ENCODE results near the gene TBPL1. TPM values are rescaled to one million over a fixed set of nuclear protein-coding genes. Genes with fewer than 3 reads are reported as not detected.

The TBPL1 gene
- total RNA-seq, 1 donor from 2014 or later: 27.7 TPM

DNA sequence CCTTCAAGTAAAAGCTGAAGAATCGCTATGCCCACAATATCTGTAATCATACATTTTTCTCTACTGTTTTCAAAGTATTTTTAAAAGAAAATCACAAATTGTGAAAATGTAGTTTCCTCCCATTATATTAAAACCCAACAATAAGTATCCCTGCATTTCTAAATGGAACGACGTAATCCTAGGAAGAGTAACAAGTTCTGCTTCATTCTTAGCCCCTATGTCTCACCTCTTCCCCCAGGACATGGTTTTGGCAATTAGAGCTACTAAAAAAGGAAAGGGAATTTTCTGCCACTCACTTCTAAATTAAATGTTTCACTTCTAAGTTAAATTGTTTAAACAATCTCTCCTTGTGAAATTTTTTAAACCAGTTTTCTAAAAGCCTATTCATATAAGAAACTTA, 47.4 kb downstream of the TBPL1 start:
- Histone ChIP-seq H3K4me3 (ENCODE audit: low read depth, low read length) (no peak overlapping the region), H3K36me3 (ENCODE audit: control insufficient read depth, insufficient read depth, low read length) (no peaks in the 10 kb centered on the region), H3K27me3 (ENCODE audit: control insufficient read depth, insufficient read depth, low read length) (no peaks in the 10 kb centered on the region)
- no peak for TF ChIP-seq CTCF (IDR thresholded peaks at IDR 0.05; ENCODE audit: insufficient read depth, low read length, poor library complexity, severe bottlenecking)
- DNase-seq (ENCODE audit: low read depth): no peak

GRCh38 chr6:134002821-134003220, 49.8 kb downstream of the TBPL1 start:
- DNase-seq (ENCODE audit: low read depth): peak; percentile 66
- no peaks in the 10 kb centered on the region for H3K36me3 ChIP-seq (ENCODE audit: control insufficient read depth, insufficient read depth, low read length)
- no peak overlapping the region for H3K4me3 ChIP-seq (ENCODE audit: low read depth, low read length)
- H3K27me3 ChIP-seq (ENCODE audit: control insufficient read depth, insufficient read depth, low read length): no peaks in the 10 kb centered on the region
- TF ChIP-seq CTCF (IDR thresholded peaks at IDR 0.05; ENCODE audit: insufficient read depth, low read length, poor library complexity, severe bottlenecking): no peak

DNA sequence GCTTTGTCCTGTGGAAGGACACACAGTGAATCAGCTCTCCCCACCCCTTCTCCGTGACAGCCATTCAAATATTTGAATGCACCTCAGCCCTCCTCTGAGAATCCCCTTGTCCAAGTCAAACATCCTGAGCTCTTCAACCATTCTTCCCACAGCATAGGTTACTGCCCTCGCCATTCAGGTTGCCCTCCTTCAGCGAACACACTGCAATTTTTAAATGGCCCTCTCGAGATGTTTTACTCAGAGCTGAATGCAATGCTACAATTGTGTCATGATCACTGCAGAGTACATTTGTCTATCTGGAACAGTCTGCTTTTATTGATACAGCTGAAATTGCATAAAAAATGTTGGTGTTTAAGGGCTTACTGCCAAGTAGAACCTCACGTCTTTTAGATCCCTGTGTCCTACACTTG, 50.5 kb downstream of the TBPL1 start:
- Histone ChIP-seq H3K27me3 (ENCODE audit: control insufficient read depth, insufficient read depth, low read length) (no peaks in the 10 kb centered on the region), H3K4me3 (ENCODE audit: low read depth, low read length) (no peak overlapping the region), H3K36me3 (ENCODE audit: control insufficient read depth, insufficient read depth, low read length) (no peaks in the 10 kb centered on the region)
- DNase-seq (ENCODE audit: low read depth): no peak
- TF ChIP-seq CTCF (IDR thresholded peaks at IDR 0.05; ENCODE audit: insufficient read depth, low read length, poor library complexity, severe bottlenecking): no peak

DNA sequence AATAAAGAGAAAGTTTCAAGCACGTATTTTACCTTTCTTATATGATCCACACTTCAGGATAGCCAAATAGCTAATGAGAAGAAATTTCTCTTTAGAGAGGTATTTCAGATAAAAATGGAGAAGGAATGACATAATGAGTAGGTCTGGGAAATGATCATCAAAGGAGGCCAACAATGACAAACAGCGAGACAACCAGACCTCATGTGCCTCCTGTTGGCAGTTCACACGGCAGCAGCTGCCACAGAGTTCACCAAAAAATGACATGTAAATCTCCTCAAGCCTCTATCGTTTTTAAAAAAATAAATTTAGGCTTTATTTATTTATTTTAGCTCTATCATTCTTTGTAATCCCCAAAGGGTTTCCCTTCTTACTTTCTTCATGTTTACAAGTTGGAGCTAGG, 51.7 kb downstream of the TBPL1 start:
- no peak for DNase-seq (ENCODE audit: low read depth)

DNA sequence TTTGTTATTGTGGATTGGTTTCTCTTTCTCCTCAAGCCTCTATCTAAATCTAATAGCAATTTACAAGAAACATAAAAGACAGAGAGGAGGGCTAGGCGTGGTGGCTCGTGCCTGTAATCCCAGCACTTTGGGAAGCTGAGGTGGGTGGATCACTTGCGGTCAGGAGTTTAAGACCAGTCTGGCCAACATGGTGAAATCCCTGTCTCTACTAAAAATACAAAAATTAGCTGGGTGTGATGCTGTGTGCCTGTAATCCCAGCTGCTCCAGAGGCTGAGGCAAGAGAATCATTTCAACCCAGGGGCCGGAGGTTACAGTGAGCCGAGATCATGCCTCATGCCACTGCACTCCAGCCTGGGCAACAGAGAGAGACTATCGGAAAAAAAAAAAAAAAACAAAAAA, 52.8 kb downstream of the TBPL1 start:
- no peak overlapping the region for H3K4me3 ChIP-seq (ENCODE audit: low read depth, low read length)
- no peaks in the 10 kb centered on the region for H3K36me3 ChIP-seq (ENCODE audit: control insufficient read depth, insufficient read depth, low read length)
- no peaks in the 10 kb centered on the region for H3K27me3 ChIP-seq (ENCODE audit: control insufficient read depth, insufficient read depth, low read length)
- TF ChIP-seq CTCF (IDR thresholded peaks at IDR 0.05; ENCODE audit: insufficient read depth, low read length, poor library complexity, severe bottlenecking): no peak
- no peak for DNase-seq (ENCODE audit: low read depth)

More for the DNA sequence above, 51.7 kb downstream of the TBPL1 start:
- Histone ChIP-seq H3K36me3 (ENCODE audit: control insufficient read depth, insufficient read depth, low read length) (no peaks in the 10 kb centered on the region), H3K4me3 (ENCODE audit: low read depth, low read length) (no peak overlapping the region), H3K27me3 (ENCODE audit: control insufficient read depth, insufficient read depth, low read length) (no peaks in the 10 kb centered on the region)
- TF ChIP-seq CTCF (IDR thresholded peaks at IDR 0.05; ENCODE audit: insufficient read depth, low read length, poor library complexity, severe bottlenecking): no peak

GRCh38 chr6:134007077-134007476, 54.1 kb downstream of the TBPL1 start:
- H3K4me3 ChIP-seq (ENCODE audit: low read depth, low read length): no peak overlapping the region
- no peaks in the 10 kb centered on the region for H3K36me3 ChIP-seq (ENCODE audit: control insufficient read depth, insufficient read depth, low read length)
- H3K27me3 ChIP-seq (ENCODE audit: control insufficient read depth, insufficient read depth, low read length): no peaks in the 10 kb centered on the region
- TF ChIP-seq CTCF (IDR thresholded peaks at IDR 0.05; ENCODE audit: insufficient read depth, low read length, poor library complexity, severe bottlenecking): no peak
- DNase-seq (ENCODE audit: low read depth): no peak

Measured in kidney epithelial cell (primary cell).